Measurements from ENCODE around the gene SLC6A3.
"Not testable (repeated sequence)": the region's sequence is repeated elsewhere in the genome, so short reads cannot be mapped to it uniquely, and the experiment has no call there.

Gene SLC6A3

DNA sequence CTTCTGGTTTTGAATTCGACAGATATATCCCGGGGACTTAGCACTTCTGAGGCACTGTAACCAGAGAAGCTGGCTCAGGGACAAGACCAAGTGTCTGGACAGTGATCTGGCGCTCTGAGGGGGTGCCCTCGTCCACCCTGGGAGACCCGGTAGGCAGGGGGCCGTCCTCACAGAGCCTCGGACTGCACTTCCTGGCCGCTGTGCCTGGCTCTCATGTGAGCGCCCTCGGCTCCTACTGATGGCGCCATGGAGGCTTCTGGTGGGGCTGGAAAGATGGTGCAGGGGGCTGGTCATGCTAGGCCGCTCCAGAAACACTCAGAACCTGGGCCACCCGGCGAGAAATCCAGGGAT lies 18.8 kb upstream of the SLC6A3 start:
- Histone ChIP-seq H3K4me3 (no peak overlapping the region), H3K27ac (no peak overlapping the region)
- DNase-seq (ENCODE audit: low spot score) = no peak
- TF ChIP-seq, protein P1, sequence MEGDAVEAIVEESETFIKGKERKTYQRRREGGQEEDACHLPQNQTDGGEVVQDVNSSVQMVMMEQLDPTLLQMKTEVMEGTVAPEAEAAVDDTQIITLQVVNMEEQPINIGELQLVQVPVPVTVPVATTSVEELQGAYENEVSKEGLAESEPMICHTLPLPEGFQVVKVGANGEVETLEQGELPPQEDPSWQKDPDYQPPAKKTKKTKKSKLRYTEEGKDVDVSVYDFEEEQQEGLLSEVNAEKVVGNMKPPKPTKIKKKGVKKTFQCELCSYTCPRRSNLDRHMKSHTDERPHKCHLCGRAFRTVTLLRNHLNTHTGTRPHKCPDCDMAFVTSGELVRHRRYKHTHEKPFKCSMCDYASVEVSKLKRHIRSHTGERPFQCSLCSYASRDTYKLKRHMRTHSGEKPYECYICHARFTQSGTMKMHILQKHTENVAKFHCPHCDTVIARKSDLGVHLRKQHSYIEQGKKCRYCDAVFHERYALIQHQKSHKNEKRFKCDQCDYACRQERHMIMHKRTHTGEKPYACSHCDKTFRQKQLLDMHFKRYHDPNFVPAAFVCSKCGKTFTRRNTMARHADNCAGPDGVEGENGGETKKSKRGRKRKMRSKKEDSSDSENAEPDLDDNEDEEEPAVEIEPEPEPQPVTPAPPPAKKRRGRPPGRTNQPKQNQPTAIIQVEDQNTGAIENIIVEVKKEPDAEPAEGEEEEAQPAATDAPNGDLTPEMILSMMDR (IDR thresholded peaks at IDR 0.05) = no peak

GRCh38 chr5:1463326-1464095 lies 18.3 kb upstream of the SLC6A3 start:
- no peak overlapping the region for H3K4me3 ChIP-seq
- DNase-seq (ENCODE audit: low spot score) = no peak
- H3K27ac ChIP-seq = no peak overlapping the region
- TF ChIP-seq, protein P1 (IDR thresholded peaks at IDR 0.05) = no peak

DNA sequence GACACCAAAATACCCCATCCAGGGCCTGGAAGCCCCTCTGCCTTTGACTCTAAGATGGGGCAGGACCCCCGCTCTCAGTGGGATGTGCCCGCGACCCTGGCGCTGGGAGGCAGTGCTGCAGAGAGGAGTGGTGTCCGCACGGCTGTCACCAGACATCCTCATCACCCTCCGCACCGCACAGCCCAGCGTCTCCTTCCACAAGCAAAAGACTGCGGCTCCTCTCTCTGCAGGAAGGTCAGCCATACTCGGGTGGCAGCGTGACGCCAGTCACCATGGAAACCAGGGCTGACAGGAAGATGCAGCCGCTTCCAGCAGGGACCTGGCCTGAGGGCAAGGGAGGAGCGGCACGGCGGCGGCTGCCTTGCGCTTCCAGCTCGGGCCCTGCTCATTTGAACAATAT lies 17.1 kb upstream of the SLC6A3 start:
- DNase-seq (ENCODE audit: low spot score) = no peak
- H3K27ac ChIP-seq = no peak overlapping the region
- TF ChIP-seq, protein P1 (IDR thresholded peaks at IDR 0.05) = no peak
- H3K4me3 ChIP-seq = no peak overlapping the region

GRCh38 chr5:1461396-1461795 lies 16.2 kb upstream of the SLC6A3 start:
- no peak overlapping the region for H3K27ac ChIP-seq
- no peak for DNase-seq (ENCODE audit: low spot score)
- TF ChIP-seq, protein P1 (IDR thresholded peaks at IDR 0.05) = no peak
- no peak overlapping the region for H3K4me3 ChIP-seq

DNA sequence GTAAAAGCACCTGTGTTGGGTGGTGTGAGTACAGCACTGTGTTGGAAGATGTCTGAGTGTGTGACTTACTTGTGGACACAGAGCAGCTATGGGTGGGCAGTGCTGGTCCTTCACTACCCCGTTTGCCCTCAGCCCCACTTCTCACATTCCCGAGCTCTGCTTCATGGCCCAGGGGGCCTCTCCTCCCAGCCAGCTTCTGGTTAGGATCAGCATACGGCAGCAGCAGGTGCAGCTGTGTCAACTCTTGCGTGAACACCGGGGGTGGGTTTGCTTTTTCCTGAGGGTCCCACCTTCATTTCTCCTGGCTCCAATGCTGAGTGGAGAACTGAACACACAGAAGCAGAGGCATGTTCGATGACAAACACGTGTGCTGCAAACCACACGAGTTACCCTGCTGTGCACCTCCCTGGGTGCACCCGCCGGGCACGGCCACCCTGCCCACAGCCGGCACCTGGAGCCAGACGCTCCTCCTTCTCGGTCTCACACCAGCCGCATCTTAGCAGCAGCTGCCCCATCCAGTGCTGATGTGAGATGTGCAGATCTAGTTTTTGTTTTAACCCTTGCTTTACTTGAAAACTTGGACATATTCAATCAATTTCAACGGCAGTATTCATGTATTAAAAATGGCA lies 14.9 kb upstream of the SLC6A3 start:
- Histone ChIP-seq H3K27ac (no peak overlapping the region), H3K4me3 (no peak overlapping the region)
- TF ChIP-seq, protein P1 (IDR thresholded peaks at IDR 0.05) = no peak
- DNase-seq (ENCODE audit: low spot score) = no peak

DNA sequence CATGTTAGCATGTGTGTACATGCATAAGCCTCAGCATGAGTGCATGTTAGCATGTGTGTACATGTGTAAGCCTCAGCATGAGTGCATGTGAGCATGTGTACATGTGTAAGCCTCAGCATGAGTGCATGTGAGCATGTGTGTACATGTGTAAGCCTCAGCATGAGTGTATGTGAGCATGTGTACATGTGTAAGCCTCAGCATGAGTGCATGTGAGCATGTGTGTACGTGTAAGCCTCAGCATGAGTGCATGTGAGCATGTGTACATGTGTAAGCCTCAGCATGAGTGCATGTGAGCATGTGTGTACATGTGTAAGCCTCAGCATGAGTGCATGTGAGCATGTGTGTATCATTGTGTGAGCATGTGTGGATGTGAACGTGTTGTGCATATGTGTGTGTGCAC lies 14.2 kb upstream of the SLC6A3 start:
- not testable (repeated sequence) for H3K27ac ChIP-seq; DNase-seq (ENCODE audit: low spot score); H3K4me3 ChIP-seq

- H3K4me3 ChIP-seq; H3K27ac ChIP-seq; DNase-seq (ENCODE audit: low spot score): not testable (repeated sequence)
These were observed 11.1 kb upstream of the SLC6A3 start for GRCh38 chr5:1456110-1456881.

- no peak overlapping the region for H3K27ac ChIP-seq
These were observed 8.4 kb upstream of the SLC6A3 start for GRCh38 chr5:1453613-1454012.

More at GRCh38 chr5:1453613-1454012, 8.4 kb upstream of the SLC6A3 start:
- TF ChIP-seq, protein P1 (IDR thresholded peaks at IDR 0.05) = no peak
- no peak overlapping the region for H3K4me3 ChIP-seq
- no peak for DNase-seq (ENCODE audit: low spot score)

Data from coronary artery (tissue), 2 donors.